GM19043 (cell line): ENCODE data around the gene GPR75.
A peak's percentile ranks its signal among the peaks of the same experiment; 100 is the strongest.

Experiments used
- ATAC-seq: cut with Tn5 transposase; IDR thresholded peaks from one replicate; pipeline ENCODE4 v1.9.1; 2021; ENCODE audit warnings: low read depth; ENCODE audit not compliant: unreplicated experiment

GPR75 gene

DNA sequence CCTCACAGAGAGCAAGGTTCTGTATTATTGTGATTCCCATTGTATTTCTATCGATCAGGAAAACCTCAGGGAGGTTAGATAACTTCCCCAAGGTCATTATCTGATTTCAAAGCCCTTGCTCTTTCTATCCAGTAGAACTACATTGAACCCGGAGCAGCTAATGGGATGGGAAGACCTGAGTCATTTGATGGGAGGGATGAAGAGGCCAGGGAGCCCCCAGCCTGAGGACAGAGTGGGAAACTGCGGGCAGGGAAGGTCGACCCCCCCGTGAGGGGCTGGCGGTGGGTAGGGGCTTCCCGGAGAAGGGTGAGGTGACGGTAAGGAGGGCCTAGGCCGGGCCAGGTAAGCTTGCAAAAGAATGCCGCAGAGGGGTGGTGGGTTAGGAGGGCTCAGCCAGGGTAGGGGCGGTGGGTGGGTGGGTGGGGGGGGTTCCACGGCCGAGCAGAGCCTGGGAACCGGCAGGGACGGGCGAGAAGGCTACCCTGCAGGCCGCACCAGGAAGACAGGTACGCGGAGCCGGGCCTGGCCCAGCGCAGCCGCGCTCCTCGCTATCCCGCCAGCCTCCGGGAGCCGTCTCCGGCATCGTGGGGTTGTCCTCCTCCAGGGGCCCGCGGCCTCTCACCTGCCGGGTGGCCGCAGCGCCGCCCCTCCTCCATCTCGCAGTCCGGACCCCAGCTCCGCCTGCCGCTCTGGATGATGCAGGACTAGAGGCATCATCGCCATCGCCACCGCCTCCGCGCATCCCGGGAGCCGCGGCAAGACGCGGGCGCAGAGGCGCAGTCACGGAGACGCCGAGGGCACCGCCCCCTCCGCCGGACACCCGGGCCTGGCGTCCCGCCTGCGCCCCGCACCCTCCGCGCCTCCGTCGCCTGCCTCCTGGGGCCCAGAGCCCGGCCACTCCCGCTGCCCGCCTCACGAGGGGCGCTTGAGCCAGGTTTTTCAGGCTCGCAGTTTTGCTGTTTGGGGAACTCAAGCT lies at the start of gene GPR75:
Gene GPR75, minus strand, starts transcription at position 762 of the 976 bp plus-strand sequence. CDS start 5,211 bp downstream, outside the sequence.
- no peak for ATAC-seq

DNA sequence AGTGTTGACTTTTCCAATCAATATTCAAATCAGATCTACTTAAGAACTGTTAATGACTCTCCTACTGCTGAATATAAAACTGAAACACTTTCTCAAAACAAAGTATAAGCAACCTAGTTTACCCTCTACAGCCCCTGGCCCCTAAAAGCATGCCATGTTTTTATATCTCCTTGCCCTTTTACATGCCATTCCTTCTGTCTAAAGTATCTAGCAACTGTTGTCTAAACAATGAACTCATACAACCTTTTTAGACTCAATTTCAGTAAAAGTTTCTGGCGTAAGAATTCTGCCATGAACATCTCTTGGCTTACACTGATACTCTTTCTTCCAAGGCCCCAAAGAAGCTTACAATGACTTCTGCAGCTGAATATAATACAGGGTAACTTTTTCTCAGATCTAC lies 47.8 kb upstream of the GPR75 start:
- ATAC-seq = no peak

DNA sequence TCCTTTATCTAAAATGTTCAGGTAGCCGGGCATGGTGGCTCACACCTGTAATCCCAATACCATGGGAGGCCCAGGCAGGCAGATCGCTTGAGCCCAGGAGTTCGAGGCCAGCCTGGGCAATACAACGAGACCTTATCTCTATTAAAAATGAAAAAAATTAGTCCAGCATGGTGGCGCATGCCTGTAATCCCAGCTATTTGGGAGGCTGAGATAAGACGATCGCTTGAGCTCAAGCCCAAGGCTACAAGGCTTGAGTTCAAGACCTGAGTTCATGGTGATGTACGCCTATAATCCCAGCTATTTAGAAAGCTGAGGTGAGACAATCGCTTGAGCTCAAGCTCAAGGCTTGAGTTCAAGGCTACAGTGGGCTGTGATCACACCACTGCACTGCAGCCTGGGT lies 45.6 kb upstream of the GPR75 start:
- no peak for ATAC-seq

DNA sequence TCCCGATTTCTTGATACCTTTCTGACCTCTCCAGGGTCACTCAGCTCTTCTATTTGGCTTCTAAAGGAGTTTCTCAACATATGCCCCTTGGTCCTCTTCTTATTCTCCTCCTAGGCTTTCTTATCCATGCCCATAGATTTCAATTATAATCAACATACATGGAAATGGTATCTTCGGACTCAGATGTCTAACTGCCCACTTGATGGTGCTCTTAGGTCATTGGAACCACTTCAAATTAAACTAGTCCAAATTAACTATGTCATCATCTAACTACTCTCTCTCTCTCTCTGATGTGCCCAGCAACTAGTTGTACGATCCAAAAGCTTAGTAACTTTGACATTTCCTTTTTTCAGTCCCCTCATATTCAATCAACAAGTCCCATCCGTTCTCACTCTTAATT lies 43.2 kb upstream of the GPR75 start:
- no peak for ATAC-seq

DNA sequence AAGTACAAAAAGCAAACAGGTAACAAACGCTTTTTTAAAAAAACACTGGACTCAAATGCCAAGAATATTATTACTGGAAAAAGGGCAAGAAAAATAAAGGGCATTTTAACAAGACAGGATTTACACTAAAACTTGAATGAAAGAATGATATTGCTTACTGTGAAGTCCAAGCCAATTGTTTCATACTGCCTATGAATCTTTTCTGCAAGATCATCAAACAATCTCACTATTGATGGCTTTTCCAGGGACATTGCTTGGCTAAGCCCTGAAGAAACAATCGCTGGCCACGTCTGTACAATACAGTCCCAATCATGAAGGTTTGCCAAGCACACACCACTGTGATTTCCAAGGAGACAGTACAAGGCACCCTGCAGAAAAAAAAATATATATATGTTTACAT lies 41.4 kb upstream of the GPR75 start:
- ATAC-seq = no peak

DNA sequence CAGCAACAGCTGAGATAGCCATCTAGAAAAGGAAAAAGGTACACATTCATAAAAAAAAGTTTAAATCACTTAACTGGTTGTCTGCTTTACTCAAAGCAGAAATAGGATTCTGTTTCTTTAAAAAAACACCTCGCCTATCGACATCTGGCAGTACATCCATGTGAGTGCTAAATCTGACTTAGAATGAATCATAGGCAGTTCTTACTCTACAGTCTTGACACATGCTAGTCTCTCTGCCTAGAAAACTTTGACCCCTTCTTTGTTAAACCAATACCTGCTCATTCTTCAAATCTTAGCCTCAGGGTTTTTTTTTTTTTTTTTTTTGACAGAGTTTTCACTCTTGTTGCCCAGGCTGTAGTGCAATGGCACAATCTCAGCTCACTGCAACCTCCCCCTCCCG lies 37.1 kb upstream of the GPR75 start:
- no peak for ATAC-seq

DNA sequence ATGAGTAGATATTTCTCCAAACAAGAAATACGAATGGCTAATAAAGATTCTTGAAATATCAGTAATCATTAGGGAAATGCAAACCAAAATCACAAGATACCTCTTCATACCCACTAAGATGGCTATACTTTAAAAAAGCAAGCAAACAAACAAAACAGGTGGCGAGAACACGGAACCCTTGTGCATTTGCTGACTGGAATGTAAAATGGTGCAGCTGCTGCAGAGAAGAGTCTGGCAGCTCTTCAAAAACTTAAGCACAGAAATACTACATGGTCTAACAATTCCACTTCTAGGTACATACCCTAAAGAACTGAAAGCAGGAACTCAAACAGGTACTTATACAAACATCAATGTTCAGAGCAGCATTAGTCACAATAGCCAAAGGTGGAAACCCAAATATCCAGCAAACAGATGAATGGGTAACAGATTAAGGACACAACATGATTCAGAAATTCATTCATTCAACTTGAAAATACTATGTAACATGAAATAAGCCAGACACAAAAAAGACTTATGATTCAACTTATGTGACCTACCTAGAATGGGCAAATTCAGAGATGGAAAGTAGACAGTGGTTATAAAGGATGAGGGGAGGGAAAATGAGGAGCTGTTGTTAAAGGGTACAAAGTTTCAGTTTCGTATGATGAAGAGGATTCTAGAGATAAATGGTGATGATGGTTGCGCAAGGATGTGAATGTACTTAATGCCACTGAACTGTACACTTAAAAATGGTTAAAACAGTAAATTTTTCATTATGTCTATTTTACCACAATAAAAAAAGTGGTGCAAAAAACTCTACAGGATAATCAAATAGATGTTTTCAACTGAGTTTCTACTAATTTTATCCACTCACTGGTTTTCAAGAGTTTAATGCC lies 26.9 kb upstream of the GPR75 start:
- peak; percentile 63 for ATAC-seq

DNA sequence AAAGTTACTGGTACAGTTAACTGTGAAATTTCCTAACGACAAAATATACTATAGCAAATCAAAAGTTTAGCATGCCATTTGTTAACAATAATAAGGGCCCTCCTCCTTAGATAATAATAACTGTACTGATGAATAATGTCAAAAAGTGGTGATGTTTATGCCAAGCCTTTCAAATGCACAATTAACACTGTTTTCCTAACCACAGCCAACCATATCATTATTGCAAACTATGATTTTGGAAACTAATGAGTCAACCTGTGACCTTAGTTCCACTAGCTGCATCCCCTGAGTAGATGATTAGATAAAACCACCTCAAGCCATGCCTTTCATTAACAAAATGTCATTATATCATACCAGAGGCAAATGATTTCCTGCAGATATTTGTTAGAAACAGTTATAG lies 25.1 kb upstream of the GPR75 start:
- no peak for ATAC-seq

DNA sequence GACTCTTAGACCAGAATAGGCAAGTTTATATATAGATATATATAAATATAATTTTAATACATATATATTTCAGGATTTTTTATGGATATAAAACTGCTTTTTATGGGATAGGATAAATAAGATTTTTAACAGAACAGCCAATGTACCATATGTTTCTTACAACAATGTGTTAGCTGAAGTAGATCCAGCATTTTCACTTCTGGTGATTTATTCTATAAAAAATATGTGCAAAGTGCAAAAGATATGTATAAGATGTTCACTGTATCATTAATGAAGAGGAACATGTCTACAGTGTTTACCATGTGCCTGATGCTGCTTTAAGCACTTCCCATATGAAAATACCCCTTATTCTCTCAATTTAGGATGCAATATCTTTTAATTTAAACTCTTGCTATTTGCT lies 22.2 kb upstream of the GPR75 start:
- ATAC-seq = no peak

DNA sequence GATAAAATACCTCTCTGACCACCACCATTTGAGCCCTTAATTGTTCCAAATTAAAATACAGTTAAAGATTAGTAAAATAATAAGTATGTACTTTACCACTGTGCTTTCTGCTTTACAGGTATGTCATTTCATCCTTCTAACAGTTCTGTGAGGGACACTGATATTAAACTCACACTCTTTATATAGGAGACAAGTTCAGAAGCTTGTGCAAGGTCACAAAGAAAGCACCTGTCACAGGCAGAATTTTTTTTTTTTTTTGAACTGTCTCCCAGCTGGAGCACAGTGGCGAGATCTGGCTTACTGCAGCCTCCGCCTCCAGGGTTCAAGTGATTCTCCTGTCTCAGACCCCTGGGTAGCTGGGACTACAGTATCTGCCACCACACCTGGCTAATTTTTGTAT lies 21.6 kb upstream of the GPR75 start:
- ATAC-seq = no peak

DNA sequence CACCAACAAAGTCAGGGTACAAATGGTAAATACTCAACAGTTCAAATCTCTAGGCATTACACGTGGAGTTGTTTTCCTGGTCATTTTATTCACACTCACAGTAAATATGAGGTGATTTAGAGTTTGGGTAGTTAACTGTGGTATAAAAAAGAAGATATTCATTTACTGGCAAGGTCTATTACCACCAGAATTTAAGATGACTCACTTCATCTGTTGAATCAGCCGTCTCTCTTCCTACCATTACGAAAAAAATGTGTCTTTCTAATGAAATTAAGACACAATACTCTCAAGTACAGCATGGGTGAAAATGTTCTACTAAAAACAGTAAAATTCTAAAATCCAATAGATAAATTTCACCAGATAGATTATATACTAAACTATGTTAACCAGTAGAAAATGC lies 21.0 kb upstream of the GPR75 start:
- ATAC-seq = no peak

DNA sequence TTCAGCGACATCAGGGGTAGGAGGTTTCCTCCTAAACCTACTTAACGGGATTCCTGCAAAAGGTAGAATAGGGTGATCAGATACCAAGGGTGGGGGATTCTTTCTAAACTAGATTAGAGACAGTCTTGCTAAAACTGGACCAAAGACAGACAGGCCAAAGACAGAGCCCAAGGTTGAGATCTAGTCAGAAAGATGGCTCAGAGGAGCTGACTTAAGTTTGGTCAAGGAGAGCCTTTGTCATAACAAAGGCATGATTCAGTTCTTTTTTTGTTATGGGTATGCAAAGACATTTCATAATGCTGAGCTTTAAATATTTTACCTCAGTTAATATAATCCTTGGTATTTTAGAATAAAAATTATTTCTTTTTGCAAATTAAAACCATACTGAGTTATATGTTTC lies 17.8 kb upstream of the GPR75 start:
- ATAC-seq = no peak

DNA sequence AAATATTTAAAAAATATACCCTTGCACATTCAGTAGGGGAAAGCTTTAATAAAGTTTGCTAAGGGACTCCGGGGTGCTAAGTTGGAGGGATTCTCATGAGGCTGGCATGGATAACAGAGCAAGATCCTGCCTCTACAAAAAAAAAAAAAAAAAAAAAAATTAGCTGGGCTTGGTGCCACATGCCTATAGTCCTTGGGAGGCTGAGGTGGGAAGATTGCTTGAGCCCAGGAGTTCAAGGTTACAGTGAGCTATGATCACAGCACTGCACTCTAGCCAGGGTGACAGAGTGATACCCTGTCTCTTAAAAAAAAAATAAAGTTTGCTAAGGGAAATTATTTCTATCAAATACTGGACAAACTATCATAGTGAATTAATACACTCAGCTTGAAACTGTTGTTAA lies 17.3 kb upstream of the GPR75 start:
- no peak for ATAC-seq

DNA sequence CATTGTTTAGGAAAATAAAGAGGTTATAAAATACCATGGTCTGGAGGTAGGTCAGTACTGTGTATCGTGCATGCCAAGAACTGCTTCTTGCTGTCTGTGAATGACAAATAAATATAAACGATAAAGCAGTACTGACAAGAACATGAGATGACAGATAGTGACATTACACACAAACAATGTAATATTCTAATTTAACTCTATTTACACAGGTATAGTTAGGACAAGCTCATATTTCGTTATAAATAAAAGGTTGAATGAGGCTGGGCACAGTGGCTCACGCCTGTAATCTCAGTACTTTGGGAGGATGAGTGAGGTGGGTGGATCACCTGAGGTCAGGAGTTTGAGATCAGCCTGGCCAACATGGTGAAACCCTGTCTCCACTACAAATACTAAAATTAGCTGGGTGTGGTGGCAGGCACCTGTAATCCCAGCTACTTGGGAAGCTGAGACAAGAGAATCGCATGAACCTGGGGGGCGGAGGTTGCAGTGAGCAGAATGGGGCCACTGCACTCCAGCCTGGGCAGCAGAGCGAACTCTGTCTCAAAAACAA lies 14.7 kb upstream of the GPR75 start:
- no peak for ATAC-seq

DNA sequence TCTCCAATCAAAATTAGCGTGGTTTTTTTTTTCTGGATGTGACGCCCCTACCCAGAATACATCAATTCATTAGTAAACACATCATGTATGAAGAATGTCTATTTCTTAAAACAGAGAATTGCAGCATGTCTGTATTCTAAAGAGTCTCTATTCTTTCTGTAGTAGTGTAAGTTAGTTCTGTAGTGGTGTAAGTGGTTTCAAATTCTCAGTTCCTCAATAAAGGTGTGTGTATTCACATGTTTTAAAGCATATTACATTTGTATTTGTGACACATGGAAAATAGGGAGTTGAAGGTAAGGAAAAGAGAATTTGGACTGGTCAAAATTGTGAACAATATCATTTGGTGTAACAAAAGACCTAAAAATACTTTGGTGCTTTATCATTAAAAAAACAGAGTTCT lies 8.0 kb upstream of the GPR75 start:
- ATAC-seq = no peak

DNA sequence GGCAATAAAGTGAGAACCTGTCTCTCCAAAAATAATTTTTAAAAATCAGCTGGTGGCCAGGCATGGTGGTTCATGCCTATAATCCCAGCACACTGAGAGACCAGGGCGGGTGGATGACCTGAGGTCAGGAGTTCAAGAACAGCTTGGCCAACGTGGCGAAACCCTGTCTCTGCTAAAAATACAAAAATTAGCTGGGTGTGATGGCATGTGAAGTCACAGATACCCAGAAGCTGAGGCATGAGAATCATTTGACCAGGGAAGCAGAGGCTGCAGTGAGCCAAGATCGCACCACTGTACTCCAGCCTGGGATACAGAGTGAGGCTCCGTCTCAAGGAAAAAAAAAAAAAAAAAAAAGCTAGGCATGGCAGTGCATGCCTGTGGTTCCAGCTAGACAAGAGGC lies 7.4 kb upstream of the GPR75 start:
- no peak for ATAC-seq

DNA sequence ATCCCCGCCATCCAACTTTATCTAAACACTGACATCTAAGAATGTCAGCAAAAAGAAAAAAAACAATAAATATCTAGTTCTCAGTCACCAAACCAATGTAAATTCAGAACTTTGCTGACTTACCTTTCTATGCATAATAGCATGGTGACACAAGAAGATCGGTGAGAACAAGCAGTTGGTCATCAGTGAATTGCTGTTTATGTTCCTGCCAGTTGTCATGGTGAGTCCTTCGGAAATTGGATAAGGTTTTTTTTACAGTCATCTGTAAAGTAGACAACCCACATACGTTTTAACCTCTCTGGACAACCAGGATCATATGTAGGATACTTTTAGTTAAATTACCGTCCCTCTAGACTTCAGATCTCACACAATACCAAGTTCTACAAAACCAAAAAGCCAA lies 6.2 kb upstream of the GPR75 start:
- ATAC-seq = no peak

DNA sequence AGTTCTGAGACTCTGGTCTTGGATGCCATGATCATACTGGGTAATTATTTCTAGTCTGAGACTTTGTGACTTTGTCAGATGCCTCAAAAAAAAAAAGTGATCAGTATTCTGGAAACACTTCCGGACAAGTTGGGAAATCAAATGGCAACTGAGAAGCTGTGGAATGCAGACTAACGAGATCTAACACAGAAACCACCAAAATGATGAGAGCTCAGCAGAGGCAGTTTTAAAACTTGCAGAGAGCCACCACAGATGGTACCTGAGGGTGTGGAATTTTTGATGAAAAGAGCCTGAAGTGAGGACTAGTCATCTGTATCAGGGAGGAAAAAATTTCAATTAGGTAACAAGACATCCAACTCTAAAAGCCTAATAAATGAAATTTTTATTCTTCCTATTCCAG lies 5.5 kb upstream of the GPR75 start:
- no peak for ATAC-seq

DNA sequence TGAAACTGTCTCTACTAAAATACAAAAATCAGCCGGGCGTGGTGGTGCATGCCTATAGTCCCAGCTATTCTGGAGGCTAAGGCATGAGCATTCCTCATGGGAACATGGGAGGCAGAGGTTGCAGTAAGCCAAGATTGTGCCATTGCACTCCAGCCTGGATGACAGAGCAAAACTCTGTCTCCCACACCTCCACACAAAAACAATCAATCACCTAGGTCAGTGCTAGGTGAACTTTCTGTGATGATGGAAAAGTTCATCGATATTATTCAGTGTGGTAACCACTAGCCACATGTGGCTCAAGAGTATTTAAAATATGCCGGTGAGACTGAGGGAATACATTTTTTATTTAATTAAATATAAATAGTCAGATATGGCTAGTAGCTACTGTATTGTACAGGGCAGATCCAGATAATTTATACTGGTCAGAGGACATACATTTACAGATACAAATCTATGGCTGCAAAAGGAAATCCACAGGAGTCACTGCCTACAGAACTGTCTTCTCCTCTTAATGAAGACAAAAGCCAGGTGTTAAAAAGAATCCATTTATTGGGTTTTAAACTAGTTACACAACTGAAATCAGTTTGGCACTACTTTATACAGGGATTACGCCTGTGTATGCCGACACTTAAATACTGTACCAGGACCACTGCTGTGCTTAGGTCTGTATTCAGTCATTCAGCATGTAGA lies 3.9 kb upstream of the GPR75 start:
- no peak for ATAC-seq

DNA sequence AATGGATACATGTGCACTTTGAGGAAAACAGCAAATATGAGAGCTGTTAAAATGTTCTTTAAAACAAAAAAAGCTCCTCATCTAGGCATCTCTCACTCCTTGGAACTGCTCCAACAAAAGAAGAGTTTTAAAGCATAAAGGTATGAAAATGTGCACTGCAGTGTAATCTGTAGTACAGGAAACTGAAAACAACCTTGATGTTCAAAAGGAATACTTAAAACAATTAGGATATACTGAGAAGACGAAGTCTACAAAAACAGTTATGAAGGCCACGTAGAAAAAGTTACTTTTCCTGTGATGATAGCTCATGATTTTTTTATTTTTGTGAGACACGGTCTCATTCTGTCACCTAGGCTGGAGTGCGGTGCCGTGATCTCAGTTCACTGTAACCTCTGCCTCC lies 2.1 kb upstream of the GPR75 start:
- no peak for ATAC-seq

DNA sequence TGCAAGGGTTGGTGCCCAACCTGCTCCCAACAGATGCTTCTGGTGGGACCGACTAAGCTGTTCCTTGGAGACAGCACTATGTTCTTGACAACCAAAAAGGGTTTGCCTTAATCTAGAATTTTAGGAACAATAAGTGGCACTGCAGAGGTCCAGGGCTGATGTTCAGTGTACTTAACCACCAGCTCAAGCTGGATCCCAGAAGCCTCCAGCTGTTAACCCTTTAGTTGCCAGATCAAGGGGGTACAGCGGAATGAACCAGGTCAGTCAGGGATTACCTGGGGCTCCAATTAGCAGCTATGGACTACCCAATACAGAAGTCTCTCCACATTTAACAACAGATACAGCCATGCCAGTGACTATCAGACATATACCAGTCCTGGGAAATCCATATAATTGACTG lies 3.5 kb downstream of the GPR75 start:
- no peak for ATAC-seq
